HepG2 (cell line): ENCODE data around the gene PDE5A. TPM values are rescaled to one million over a fixed set of nuclear protein-coding genes. Genes with fewer than 3 reads are reported as not detected.

Experiments used
- ATAC-seq: fragments of 200-7000 bp; cut with Tn5 transposase; 3 replicates; pipeline ENCODE4 v1.9.1; 2020; ENCODE audit warnings: mild to moderate bottlenecking, moderate library complexity
- BruUV-seq: library from RNA; stranded (reverse); fragments of 400-500 nt; replicated peaks from 2 replicates; lab custom pipeline; 2021; lab: Mats Ljungman, UMichigan
- CTCF ChIA-PET: fragments of 300-600 bp; formaldehyde crosslinking; extraction: SDS; loops from one replicate; lab custom pipeline; 2021; ENCODE audit warnings: low total read pairs, inconsistent platforms, low intra/inter-chr PET ratio; lab: Yijun Ruan, JAX
- POLR2A ChIA-PET: fragments of 350-600 bp; sonication (Branson Sonifier 250); formaldehyde crosslinking; loops from one replicate; lab custom pipeline; 2020; ENCODE audit warnings: antibody characterized with exemption, inconsistent platforms; lab: Yijun Ruan, JAX
- DNase-seq: peaks from one replicate; pipeline ENCODE4 v3.0.0-alpha.2; 2015; ENCODE audit warnings: low spot score
- FAIRE-seq: peaks from 3 replicates; lab custom pipeline; 2011; peaks lifted over from hg19 to GRCh38; lab: Jason Lieb, UNC
- H2AFZ ChIP-seq: one replicate; pipeline ENCODE4 v1.6.1; 2011; ENCODE audit warnings: low read length, inconsistent platforms
- H3K27ac ChIP-seq: fragments of 300-600 bp; 3 replicates; pipeline ENCODE4 v1.8.0; 2011; ENCODE audit warnings: mixed run types, mild to moderate bottlenecking, mixed read lengths, low read length, inconsistent platforms; ENCODE audit not compliant: insufficient read depth; ENCODE audit errors: extremely low read length
- H3K27me3 ChIP-seq, 2 experiments: fragments of 200-600 bp in 1 of 2; 2 replicates in 1 of 2; 3 replicates in 1 of 2; pipeline versions ENCODE4 v1.6.0 to v1.8.0; 2011; ENCODE audit warnings: low read length in 2 of 2, mild to moderate bottlenecking in 2 of 2, moderate library complexity in 2 of 2, inconsistent platforms in 1 of 2; ENCODE audit not compliant: insufficient read depth in 2 of 2, control insufficient read depth in 1 of 2
- H3K36me3 ChIP-seq, 2 experiments: fragments of 200-600 bp in 1 of 2; replicated peaks in 1 of 2; 2 replicates in 1 of 2; 3 replicates in 1 of 2; pipeline versions ENCODE4 v1.5.1 to v1.8.0; 2011; ENCODE audit warnings: low read length in 2 of 2, inconsistent platforms in 1 of 2; ENCODE audit not compliant: insufficient read depth in 2 of 2, control insufficient read depth in 1 of 2
- H3K4me1 ChIP-seq: 2 replicates; pipeline ENCODE4 v1.5.1; 2012; ENCODE audit warnings: low read length, inconsistent platforms; ENCODE audit not compliant: insufficient read depth
- H3K4me2 ChIP-seq: 2 replicates; pipeline ENCODE4 v1.6.0; 2011; ENCODE audit warnings: low read depth, low read length, inconsistent platforms
- H3K4me3 ChIP-seq, 3 experiments: fragments of 200-600 bp in 1 of 3; sonication (generic), shearing (Covaris generic) in 1 of 3; replicated peaks in 1 of 3; 2 replicates each; pipeline ENCODE4 v1.5.1; 2011 to 2016; ENCODE audit warnings: low read length in 3 of 3, inconsistent platforms in 2 of 3, low read depth in 2 of 3, mild to moderate bottlenecking in 2 of 3, control low read depth in 1 of 3, mixed read lengths in 1 of 3; ENCODE audit not compliant: insufficient read depth in 1 of 3
- H3K79me2 ChIP-seq: one replicate; pipeline ENCODE4 v1.6.1; 2011; ENCODE audit warnings: low read length, inconsistent platforms; ENCODE audit not compliant: insufficient read depth
- H3K9ac ChIP-seq: 2 replicates; pipeline ENCODE4 v1.6.0; 2011; ENCODE audit warnings: mild to moderate bottlenecking, low read depth, low read length, inconsistent platforms; ENCODE audit not compliant: insufficient read depth
- H3K9me3 ChIP-seq: 2 replicates; pipeline ENCODE4 v1.5.1; 2012; ENCODE audit warnings: mild to moderate bottlenecking, low read length
- H4K20me1 ChIP-seq: 2 replicates; pipeline ENCODE4 v1.6.0; 2011; ENCODE audit warnings: inconsistent platforms, mild to moderate bottlenecking, low read length, moderate library complexity; ENCODE audit not compliant: insufficient read depth
- CEBPB ChIP-seq: IDR thresholded peaks from 2 replicates; pipeline ENCODE4 v1.6.1; 2011; ENCODE audit warnings: low read depth, low read length, improper control_type of control experiment, borderline replicate concordance
- ETV5 ChIP-seq: IDR thresholded peaks from 2 replicates; pipeline ENCODE4 v1.6.1; 2018; ENCODE audit warnings: missing biosample characterization, missing genetic modification reagents, inconsistent platforms, borderline replicate concordance
- FOSL2 ChIP-seq: sonication (generic); formaldehyde crosslinking; IDR thresholded peaks from 2 replicates; pipeline ENCODE4 v1.4.0; 2020; ENCODE audit warnings: missing genetic modification reagents
- FOXA1 ChIP-seq, 2 experiments: fragments of 450-650 bp in 1 of 2; sonication (generic) in 1 of 2; formaldehyde crosslinking in 1 of 2; IDR thresholded peaks; 2 replicates each; pipeline versions ENCODE4 v1.4.0 to v1.6.1; 2016 to 2020; ENCODE audit warnings: missing genetic modification reagents in 1 of 2
- FOXO4 ChIP-seq: sonication (generic); formaldehyde crosslinking; conservative IDR thresholded peaks from 2 replicates; pipeline ENCODE4 v1.8.1; 2023; ENCODE audit warnings: missing genetic modification reagents
- HOXA3 ChIP-seq: sonication (generic); formaldehyde crosslinking; IDR thresholded peaks from 2 replicates; pipeline ENCODE4 v1.5.0; 2020; ENCODE audit warnings: missing genetic modification reagents
- SCMH1 ChIP-seq: sonication (generic); formaldehyde crosslinking; IDR thresholded peaks from 2 replicates; pipeline ENCODE4 v1.9.0; 2021; ENCODE audit warnings: missing genetic modification reagents, mild to moderate bottlenecking, borderline replicate concordance
- ZBTB7A ChIP-seq: sonication (generic); formaldehyde crosslinking; IDR thresholded peaks from 2 replicates; pipeline ENCODE4 v1.8.0; 2022; ENCODE audit warnings: mild to moderate bottlenecking, missing genetic modification reagents
- ZC3H4 ChIP-seq: sonication (generic); formaldehyde crosslinking; IDR thresholded peaks from 2 replicates; pipeline ENCODE4 v1.4.0; 2020; ENCODE audit warnings: missing genetic modification reagents, borderline replicate concordance
- ZNF207 ChIP-seq: fragments of 450-650 bp; IDR thresholded peaks from 2 replicates; pipeline ENCODE4 v1.6.1; 2016; ENCODE audit warnings: antibody characterized with exemption, borderline replicate concordance
- ZNF263 ChIP-seq: sonication (generic); formaldehyde crosslinking; IDR thresholded peaks from 2 replicates; pipeline ENCODE4 v1.4.0; 2020; ENCODE audit warnings: missing genetic modification reagents
- ZNF331 ChIP-seq: sonication (generic); formaldehyde crosslinking; IDR thresholded peaks from 2 replicates; pipeline ENCODE4 v1.4.0; 2020; ENCODE audit warnings: missing genetic modification reagents
- WGBS: methylation state at CpG from one replicate; pipeline ENCODE4 v1.1.6; 2017; ENCODE audit warnings: low lambda C conversion rate; 5-methylcytosine and 5-hydroxymethylcytosine counted together
- in situ Hi-C: cut with HindIII; loops from 2 replicates; pipeline ENCODE4 v1.10.0; 2017; ENCODE audit warnings: low pct_unique_long_range_greater_than_20kb; ENCODE audit not compliant: extremely low pct_ligation_motif_present
- intact Hi-C: fragments of 100-400 bp; cut with micrococcal nuclease; formaldehyde crosslinking; loops from one replicate; pipeline ENCODE4 v1.10.0; 2022; ENCODE audit not compliant: unreplicated experiment
- polyA plus RNA-seq, 8 experiments: library from polyadenylated mRNA; depleted of rRNA in 3 of 8; stranded (reverse) in 7 of 8; unstranded in 1 of 8; fragments of >200 nt; fragmentation: Illumina TruSeq in 4 of 8; extraction: Trizol in 4 of 8; gene quantifications; 2 replicates each; pipeline versions ENCODE4 v1.2.1 to v1.2.3, GENCODE V29; 2011 to 2016; ENCODE audit warnings: low read depth in 4 of 8, missing spikeins in 1 of 8, mixed read lengths in 1 of 8; ENCODE audit not compliant: insufficient read depth in 1 of 8
- total RNA-seq, 5 experiments: library from RNA; depleted of rRNA; stranded (reverse); fragments of >200 nt; fragmentation: Illumina TruSeq; extraction: Trizol; gene quantifications; 2 replicates each; pipeline ENCODE4 v1.2.3, GENCODE V29; 2016; ENCODE audit warnings: low read depth in 1 of 5

PDE5A gene
- total and polyA plus RNA-seq, 2 of the 13 experiments (the other 11 are each of a cell fraction or from before 2014, with no cell fraction given): 0.22 to 0.44 TPM

GRCh38 chr4:119518915-119519410 lies 109.6 kb downstream of the PDE5A start:
- BruUV-seq: no TSS peak
- ATAC-seq: no peak
- Histone ChIP-seq H4K20me1 (no peaks in the 10 kb centered on the region), H3K36me3 (peaks cover 4 to 20% of the 10 kb centered on the region in 2 experiments; a peak in 4 of 5 replicates), H3K4me2 (no peak overlapping the region), H3K4me3 (no peak overlapping the region), H3K27me3 (no peaks in the 10 kb centered on the region), H3K79me2 (no peaks in the 10 kb centered on the region), H2AFZ (no peak overlapping the region), H3K9ac (no peak overlapping the region), H3K4me1 (peaks cover 21% of the 10 kb centered on the region), H3K9me3 (no peaks in the 10 kb centered on the region), H3K27ac (no peak overlapping the region)
- WGBS: 97% methylated on average over 3 of the region's 3 CpGs
- no peak for FAIRE-seq
- CTCF ChIA-PET: no interaction called here
- no peak for DNase-seq
- in situ Hi-C loops (no loop called here), intact Hi-C loops (no loop called here)
- POLR2A ChIA-PET: no interaction called here
- TF ChIP-seq ZC3H4: no peak
- no peak for TF ChIP-seq SCMH1 (CRISPR knock-in tag)
- no peak for TF ChIP-seq CEBPB
- no peak for TF ChIP-seq ZBTB7A (CRISPR knock-in tag)
- TF ChIP-seq ZNF331 (CRISPR knock-in tag): no peak
- no peak for TF ChIP-seq ZNF263 (CRISPR knock-in tag)
- no peak for TF ChIP-seq ZNF207
- no peak for TF ChIP-seq FOXA1 (IDR thresholded peaks at IDR 0.05)
- no peak for TF ChIP-seq FOXA1 (CRISPR knock-in tag; IDR thresholded peaks at IDR 0.05)
- TF ChIP-seq FOSL2 (CRISPR knock-in tag): no peak
- no peak for TF ChIP-seq HOXA3 (CRISPR knock-in tag)
- TF ChIP-seq ETV5: no peak
- TF ChIP-seq FOXO4 (CRISPR knock-in tag): no peak
